Measurements from ENCODE around the gene VPS13D.

DNA sequence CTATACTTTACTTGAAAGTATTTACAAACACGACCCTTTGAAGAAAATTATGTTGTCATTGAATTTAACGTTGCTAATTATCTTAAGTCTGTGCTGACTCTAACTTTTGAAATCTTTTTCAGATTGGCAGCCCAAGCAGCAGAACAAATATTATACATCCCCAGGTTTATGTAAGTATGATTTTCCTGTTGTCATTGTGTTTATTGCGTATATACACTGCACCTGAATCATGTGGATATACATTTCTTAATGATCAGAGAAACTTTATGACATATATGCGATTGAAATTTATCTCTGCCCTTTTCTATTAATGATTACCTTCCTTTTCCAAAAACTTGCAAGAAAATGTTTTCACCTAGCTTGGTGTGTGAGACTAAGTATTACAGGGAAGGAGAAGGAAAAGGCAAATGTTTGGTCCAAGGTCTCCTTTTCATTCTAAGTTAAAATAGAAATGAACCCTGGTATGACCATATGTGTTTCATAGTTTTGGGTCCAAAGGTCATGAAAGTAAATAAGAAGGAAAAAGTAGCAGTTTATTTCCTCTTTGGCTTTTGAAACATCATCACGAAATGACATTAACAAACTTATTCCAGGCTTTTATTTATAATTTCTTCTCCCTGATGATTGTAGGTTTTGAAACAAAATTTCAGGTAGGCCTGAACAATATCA, 116.8 kb downstream of the VPS13D start:
- TF ChIP-seq, protein P1, sequence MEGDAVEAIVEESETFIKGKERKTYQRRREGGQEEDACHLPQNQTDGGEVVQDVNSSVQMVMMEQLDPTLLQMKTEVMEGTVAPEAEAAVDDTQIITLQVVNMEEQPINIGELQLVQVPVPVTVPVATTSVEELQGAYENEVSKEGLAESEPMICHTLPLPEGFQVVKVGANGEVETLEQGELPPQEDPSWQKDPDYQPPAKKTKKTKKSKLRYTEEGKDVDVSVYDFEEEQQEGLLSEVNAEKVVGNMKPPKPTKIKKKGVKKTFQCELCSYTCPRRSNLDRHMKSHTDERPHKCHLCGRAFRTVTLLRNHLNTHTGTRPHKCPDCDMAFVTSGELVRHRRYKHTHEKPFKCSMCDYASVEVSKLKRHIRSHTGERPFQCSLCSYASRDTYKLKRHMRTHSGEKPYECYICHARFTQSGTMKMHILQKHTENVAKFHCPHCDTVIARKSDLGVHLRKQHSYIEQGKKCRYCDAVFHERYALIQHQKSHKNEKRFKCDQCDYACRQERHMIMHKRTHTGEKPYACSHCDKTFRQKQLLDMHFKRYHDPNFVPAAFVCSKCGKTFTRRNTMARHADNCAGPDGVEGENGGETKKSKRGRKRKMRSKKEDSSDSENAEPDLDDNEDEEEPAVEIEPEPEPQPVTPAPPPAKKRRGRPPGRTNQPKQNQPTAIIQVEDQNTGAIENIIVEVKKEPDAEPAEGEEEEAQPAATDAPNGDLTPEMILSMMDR (IDR thresholded peaks at IDR 0.05), result no peak
- TF ChIP-seq POLR2AphosphoS5 (IDR thresholded peaks at IDR 0.05; ENCODE audit: low read depth, low read length) (no peak), TCF7L2 (IDR thresholded peaks at IDR 0.05; ENCODE audit: low read depth, low read length) (no peak)
- TF ChIP-seq, protein P2, sequence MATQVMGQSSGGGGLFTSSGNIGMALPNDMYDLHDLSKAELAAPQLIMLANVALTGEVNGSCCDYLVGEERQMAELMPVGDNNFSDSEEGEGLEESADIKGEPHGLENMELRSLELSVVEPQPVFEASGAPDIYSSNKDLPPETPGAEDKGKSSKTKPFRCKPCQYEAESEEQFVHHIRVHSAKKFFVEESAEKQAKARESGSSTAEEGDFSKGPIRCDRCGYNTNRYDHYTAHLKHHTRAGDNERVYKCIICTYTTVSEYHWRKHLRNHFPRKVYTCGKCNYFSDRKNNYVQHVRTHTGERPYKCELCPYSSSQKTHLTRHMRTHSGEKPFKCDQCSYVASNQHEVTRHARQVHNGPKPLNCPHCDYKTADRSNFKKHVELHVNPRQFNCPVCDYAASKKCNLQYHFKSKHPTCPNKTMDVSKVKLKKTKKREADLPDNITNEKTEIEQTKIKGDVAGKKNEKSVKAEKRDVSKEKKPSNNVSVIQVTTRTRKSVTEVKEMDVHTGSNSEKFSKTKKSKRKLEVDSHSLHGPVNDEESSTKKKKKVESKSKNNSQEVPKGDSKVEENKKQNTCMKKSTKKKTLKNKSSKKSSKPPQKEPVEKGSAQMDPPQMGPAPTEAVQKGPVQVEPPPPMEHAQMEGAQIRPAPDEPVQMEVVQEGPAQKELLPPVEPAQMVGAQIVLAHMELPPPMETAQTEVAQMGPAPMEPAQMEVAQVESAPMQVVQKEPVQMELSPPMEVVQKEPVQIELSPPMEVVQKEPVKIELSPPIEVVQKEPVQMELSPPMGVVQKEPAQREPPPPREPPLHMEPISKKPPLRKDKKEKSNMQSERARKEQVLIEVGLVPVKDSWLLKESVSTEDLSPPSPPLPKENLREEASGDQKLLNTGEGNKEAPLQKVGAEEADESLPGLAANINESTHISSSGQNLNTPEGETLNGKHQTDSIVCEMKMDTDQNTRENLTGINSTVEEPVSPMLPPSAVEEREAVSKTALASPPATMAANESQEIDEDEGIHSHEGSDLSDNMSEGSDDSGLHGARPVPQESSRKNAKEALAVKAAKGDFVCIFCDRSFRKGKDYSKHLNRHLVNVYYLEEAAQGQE (IDR thresholded peaks at IDR 0.05; ENCODE audit: insufficient read depth in 1 of 2, low read depth in 2 of 2, low read length in 1 of 2), result no peak

Data from Panc1 (cell line).